GM12878 (cell line): ENCODE measurements around the gene SET. TPM values are rescaled to one million over a fixed set of nuclear protein-coding genes. Genes with fewer than 3 reads are reported as not detected.

Experiments used
- BCL11A ChIP-seq: IDR thresholded peaks from 2 replicates; pipeline ENCODE4 v1.6.1; 2011; ENCODE audit warnings: low read depth, low read length
- CHD2 ChIP-seq: IDR thresholded peaks from 2 replicates; pipeline ENCODE4 v1.6.1; 2011; ENCODE audit warnings: low read depth, low read length, improper control_type of control experiment, borderline replicate concordance
- EED ChIP-seq: sonication (generic); IDR thresholded peaks from 2 replicates; pipeline ENCODE4 v1.6.1; 2016; ENCODE audit warnings: antibody characterized with exemption, low read depth
- MXI1 ChIP-seq: fragments of 150-350 bp; IDR thresholded peaks from 2 replicates; pipeline ENCODE4 v1.6.1; 2011; ENCODE audit warnings: low read depth, mild to moderate bottlenecking, inconsistent platforms, low read length, improper control_type of control experiment
- RELA ChIP-seq: fragments of 450-650 bp; IDR thresholded peaks from 2 replicates; pipeline ENCODE4 v1.8.0; 2014; ENCODE audit warnings: borderline replicate concordance; ENCODE audit not compliant: partially characterized antibody
- STAT1 ChIP-seq: fragments of 450-650 bp; conservative IDR thresholded peaks from 2 replicates; pipeline ENCODE4 v1.6.1; 2014; ENCODE audit warnings: antibody characterized with exemption, mild to moderate bottlenecking
- TCF12 ChIP-seq: IDR thresholded peaks from 2 replicates; pipeline ENCODE4 v1.6.1; 2011; ENCODE audit warnings: low read depth, mild to moderate bottlenecking, low read length
- TCF3 ChIP-seq: IDR thresholded peaks from 2 replicates; pipeline ENCODE4 v1.6.1; 2012; ENCODE audit warnings: low read depth, mild to moderate bottlenecking, low read length, borderline replicate concordance; ENCODE audit not compliant: insufficient read depth
- ZNF217 ChIP-seq: fragments of 450-650 bp; IDR thresholded peaks from 2 replicates; pipeline ENCODE4 v1.6.1; 2017; ENCODE audit warnings: antibody characterized with exemption, mild to moderate bottlenecking
- ZNF622 ChIP-seq: fragments of 450-650 bp; IDR thresholded peaks from 2 replicates; pipeline ENCODE4 v1.6.1; 2017; ENCODE audit warnings: mild to moderate bottlenecking, inconsistent platforms
- ZSCAN29 ChIP-seq: fragments of 450-650 bp; IDR thresholded peaks from 2 replicates; pipeline ENCODE4 v1.6.1; 2017; ENCODE audit warnings: mild to moderate bottlenecking, moderate library complexity
- polyA plus RNA-seq, 11 experiments: library from polyadenylated mRNA; depleted of rRNA in 4 of 11; unstranded in 6 of 11; stranded (reverse) in 5 of 11; fragments of >200 nt; fragmentation: Nextera tagmentation in 4 of 11; fragmentation: Illumina TruSeq in 1 of 11; extraction: Ambion mirVana in 4 of 11; extraction: Trizol in 1 of 11; gene quantifications; 1 replicate in 1 of 11; 2 replicates in 10 of 11; pipeline versions ENCODE4 v1.2.1 to v1.2.3, GENCODE V29; 2011 to 2016; ENCODE audit warnings: inconsistent platforms in 2 of 11, missing spikeins in 2 of 11, low read depth in 1 of 11
- total RNA-seq, 4 experiments: library from RNA; depleted of rRNA in 3 of 4; stranded (reverse); fragments of >200 nt in 3 of 4; fragmentation: Illumina TruSeq in 1 of 4; extraction: Trizol in 1 of 4; gene quantifications; 2 replicates each; pipeline versions ENCODE4 v1.2.1 to v1.2.3, GENCODE V29; 2013 to 2021
- TF ChIP-seq, protein P1 (sequence below): fragments of 450-650 bp; IDR thresholded peaks from 2 replicates; pipeline ENCODE4 v1.6.1; 2017; ENCODE audit warnings: mild to moderate bottlenecking
- TF ChIP-seq, protein P2 (sequence below): IDR thresholded peaks from 2 replicates; pipeline ENCODE4 v1.6.1; 2012; ENCODE audit warnings: low read length, inconsistent platforms
- TF ChIP-seq, protein P3 (sequence below), 3 experiments: IDR thresholded peaks in 2 of 3; conservative IDR thresholded peaks in 1 of 3; 2 replicates each; pipeline ENCODE4 v1.5.1; 2011; ENCODE audit warnings: low read depth in 3 of 3, low read length in 3 of 3, mild to moderate bottlenecking in 3 of 3, control low read depth in 2 of 3, moderate library complexity in 2 of 3, inconsistent platforms in 1 of 3, mixed read lengths in 1 of 3; ENCODE audit not compliant: control insufficient read depth in 2 of 3, insufficient read depth in 1 of 3; ENCODE audit errors: extremely low read depth in 1 of 3
- TF ChIP-seq, protein P4 (sequence below): fragments of 450-650 bp; IDR thresholded peaks from 2 replicates; pipeline ENCODE4 v1.6.1; 2018; ENCODE audit warnings: mild to moderate bottlenecking, low read depth, moderate library complexity; ENCODE audit not compliant: partially characterized antibody

Gene SET
- total and polyA plus RNA-seq, 10 of the 15 experiments (the other 5 are each of a cell fraction or from before 2014, with no cell fraction given): 284 to 706 (median 445) TPM

DNA sequence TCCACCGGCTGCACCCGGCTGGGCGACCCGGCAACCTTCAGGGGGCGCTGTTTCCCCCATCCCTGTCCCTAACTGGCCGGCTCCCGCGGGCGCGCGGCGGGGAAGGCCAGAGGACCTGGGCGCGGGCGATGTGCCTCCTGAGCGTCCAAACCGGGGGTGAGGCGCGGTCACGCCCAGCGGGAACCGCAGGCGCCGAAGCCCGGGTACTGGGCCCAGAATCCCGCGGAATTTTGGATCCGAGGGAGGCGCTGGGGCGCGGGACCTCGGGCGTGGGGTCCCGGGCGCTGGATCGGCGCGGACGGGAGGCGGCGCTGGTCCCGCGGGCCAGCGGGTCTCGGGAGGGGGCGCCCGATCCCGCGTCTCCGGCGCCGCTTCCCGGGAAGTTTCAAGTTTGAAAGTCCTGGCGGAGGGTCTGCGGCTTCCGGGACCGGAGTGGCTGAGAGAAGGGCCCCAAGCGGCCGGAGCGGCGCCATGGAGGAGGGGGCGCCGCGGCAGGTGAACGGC is 13.5 kb downstream of the SET start, which contains the start of gene PKN3 (continued):
- TF ChIP-seq ZNF217 (peak; percentile 83), RELA (peak; percentile 23), EED (peak; percentile 60), TCF3 (0 out of 2 replicates have a peak, but pooled peaks have one; percentile 68), BCL11A (no peak), STAT1 (0 out of 2 replicates have a peak, but pooled peaks have one; percentile 28), TCF12 (0 out of 2 replicates have a peak, but pooled peaks have one; percentile 57), CHD2 (no peak), MXI1 (no peak), ZSCAN29 (peak; percentile 60; the same call in 1 of the 2 replicates), ZNF622 (no peak)
- TF ChIP-seq, protein P1, sequence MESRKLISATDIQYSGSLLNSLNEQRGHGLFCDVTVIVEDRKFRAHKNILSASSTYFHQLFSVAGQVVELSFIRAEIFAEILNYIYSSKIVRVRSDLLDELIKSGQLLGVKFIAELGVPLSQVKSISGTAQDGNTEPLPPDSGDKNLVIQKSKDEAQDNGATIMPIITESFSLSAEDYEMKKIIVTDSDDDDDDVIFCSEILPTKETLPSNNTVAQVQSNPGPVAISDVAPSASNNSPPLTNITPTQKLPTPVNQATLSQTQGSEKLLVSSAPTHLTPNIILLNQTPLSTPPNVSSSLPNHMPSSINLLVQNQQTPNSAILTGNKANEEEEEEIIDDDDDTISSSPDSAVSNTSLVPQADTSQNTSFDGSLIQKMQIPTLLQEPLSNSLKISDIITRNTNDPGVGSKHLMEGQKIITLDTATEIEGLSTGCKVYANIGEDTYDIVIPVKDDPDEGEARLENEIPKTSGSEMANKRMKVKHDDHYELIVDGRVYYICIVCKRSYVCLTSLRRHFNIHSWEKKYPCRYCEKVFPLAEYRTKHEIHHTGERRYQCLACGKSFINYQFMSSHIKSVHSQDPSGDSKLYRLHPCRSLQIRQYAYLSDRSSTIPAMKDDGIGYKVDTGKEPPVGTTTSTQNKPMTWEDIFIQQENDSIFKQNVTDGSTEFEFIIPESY: no peak
- TF ChIP-seq, protein P2, sequence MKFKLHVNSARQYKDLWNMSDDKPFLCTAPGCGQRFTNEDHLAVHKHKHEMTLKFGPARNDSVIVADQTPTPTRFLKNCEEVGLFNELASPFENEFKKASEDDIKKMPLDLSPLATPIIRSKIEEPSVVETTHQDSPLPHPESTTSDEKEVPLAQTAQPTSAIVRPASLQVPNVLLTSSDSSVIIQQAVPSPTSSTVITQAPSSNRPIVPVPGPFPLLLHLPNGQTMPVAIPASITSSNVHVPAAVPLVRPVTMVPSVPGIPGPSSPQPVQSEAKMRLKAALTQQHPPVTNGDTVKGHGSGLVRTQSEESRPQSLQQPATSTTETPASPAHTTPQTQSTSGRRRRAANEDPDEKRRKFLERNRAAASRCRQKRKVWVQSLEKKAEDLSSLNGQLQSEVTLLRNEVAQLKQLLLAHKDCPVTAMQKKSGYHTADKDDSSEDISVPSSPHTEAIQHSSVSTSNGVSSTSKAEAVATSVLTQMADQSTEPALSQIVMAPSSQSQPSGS: no peak
- TF ChIP-seq, protein P3, sequence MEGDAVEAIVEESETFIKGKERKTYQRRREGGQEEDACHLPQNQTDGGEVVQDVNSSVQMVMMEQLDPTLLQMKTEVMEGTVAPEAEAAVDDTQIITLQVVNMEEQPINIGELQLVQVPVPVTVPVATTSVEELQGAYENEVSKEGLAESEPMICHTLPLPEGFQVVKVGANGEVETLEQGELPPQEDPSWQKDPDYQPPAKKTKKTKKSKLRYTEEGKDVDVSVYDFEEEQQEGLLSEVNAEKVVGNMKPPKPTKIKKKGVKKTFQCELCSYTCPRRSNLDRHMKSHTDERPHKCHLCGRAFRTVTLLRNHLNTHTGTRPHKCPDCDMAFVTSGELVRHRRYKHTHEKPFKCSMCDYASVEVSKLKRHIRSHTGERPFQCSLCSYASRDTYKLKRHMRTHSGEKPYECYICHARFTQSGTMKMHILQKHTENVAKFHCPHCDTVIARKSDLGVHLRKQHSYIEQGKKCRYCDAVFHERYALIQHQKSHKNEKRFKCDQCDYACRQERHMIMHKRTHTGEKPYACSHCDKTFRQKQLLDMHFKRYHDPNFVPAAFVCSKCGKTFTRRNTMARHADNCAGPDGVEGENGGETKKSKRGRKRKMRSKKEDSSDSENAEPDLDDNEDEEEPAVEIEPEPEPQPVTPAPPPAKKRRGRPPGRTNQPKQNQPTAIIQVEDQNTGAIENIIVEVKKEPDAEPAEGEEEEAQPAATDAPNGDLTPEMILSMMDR (IDR thresholded peaks at IDR 0.05 in 2 of 3, conservative IDR thresholded peaks at IDR 0.05 in 1 of 3; ENCODE audit: control insufficient read depth in 2 of 3, extremely low read depth in 1 of 3, insufficient read depth in 1 of 3, low read depth in 3 of 3, low read length in 3 of 3): peak; percentile 77 to 85 (median 78)
- TF ChIP-seq, protein P4, sequence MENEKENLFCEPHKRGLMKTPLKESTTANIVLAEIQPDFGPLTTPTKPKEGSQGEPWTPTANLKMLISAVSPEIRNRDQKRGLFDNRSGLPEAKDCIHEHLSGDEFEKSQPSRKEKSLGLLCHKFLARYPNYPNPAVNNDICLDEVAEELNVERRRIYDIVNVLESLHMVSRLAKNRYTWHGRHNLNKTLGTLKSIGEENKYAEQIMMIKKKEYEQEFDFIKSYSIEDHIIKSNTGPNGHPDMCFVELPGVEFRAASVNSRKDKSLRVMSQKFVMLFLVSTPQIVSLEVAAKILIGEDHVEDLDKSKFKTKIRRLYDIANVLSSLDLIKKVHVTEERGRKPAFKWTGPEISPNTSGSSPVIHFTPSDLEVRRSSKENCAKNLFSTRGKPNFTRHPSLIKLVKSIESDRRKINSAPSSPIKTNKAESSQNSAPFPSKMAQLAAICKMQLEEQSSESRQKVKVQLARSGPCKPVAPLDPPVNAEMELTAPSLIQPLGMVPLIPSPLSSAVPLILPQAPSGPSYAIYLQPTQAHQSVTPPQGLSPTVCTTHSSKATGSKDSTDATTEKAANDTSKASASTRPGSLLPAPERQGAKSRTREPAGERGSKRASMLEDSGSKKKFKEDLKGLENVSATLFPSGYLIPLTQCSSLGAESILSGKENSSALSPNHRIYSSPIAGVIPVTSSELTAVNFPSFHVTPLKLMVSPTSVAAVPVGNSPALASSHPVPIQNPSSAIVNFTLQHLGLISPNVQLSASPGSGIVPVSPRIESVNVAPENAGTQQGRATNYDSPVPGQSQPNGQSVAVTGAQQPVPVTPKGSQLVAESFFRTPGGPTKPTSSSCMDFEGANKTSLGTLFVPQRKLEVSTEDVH: no peak
